NCI-H345 treated with DMSO at 0.1 percent for 48 hours (cell line): ENCODE data around the gene HECW1.
"Not testable (repeated sequence)": the region's sequence is repeated elsewhere in the genome, so short reads cannot be mapped to it uniquely, and the experiment has no call there.

Source experiments
- DNase-seq: peaks from one replicate; lab custom pipeline; 2025; ENCODE audit not compliant: unreplicated experiment; lab: John Stamatoyannopoulos, UW

Gene HECW1

GRCh38 chr7:43460733-43461348 is 348.4 kb downstream of the HECW1 start:
- DNase-seq: no peak

- no peak for DNase-seq
Measured at GRCh38 chr7:43461349-43462024, 349.0 kb downstream of the HECW1 start.

- DNase-seq: no peak
Measured at GRCh38 chr7:43462836-43463235, 350.4 kb downstream of the HECW1 start.

GRCh38 chr7:43463401-43463980 is 351.0 kb downstream of the HECW1 start:
- no peak for DNase-seq

GRCh38 chr7:43465581-43466554 is 353.4 kb downstream of the HECW1 start:
- DNase-seq: no peak

- no peak for DNase-seq
Measured at GRCh38 chr7:43467406-43467805, 355.0 kb downstream of the HECW1 start.

- DNase-seq: no peak
Measured at GRCh38 chr7:43467846-43468245, 355.4 kb downstream of the HECW1 start.

- DNase-seq: no peak
Measured at GRCh38 chr7:43469051-43469450, 356.6 kb downstream of the HECW1 start.

GRCh38 chr7:43470110-43470509 is 357.7 kb downstream of the HECW1 start:
- no peak for DNase-seq

GRCh38 chr7:43475983-43476382 is 363.5 kb downstream of the HECW1 start:
- no peak for DNase-seq

GRCh38 chr7:43476896-43477295 is 364.4 kb downstream of the HECW1 start:
- DNase-seq: no peak

GRCh38 chr7:43479042-43479441 is 366.6 kb downstream of the HECW1 start:
- DNase-seq: no peak

- no peak for DNase-seq
Measured at GRCh38 chr7:43479543-43479942, 367.1 kb downstream of the HECW1 start.

GRCh38 chr7:43480581-43480980 is 368.1 kb downstream of the HECW1 start:
- no peak for DNase-seq

GRCh38 chr7:43481902-43482678 is 369.6 kb downstream of the HECW1 start:
- DNase-seq: no peak

GRCh38 chr7:43482679-43483252 is 370.3 kb downstream of the HECW1 start:
- DNase-seq: no peak

GRCh38 chr7:43484678-43485395 is 372.4 kb downstream of the HECW1 start:
- no peak for DNase-seq

GRCh38 chr7:43485580-43485979 is 373.1 kb downstream of the HECW1 start:
- DNase-seq: no peak

GRCh38 chr7:43486008-43486407 is 373.6 kb downstream of the HECW1 start:
- DNase-seq: not testable (repeated sequence)

GRCh38 chr7:43486634-43487033 is 374.2 kb downstream of the HECW1 start:
- no peak for DNase-seq
